WERI-Rb-1 (cell line): Measurements from ENCODE around the gene LIAS.
"Not testable (repeated sequence)": the region's sequence is repeated elsewhere in the genome, so short reads cannot be mapped to it uniquely, and the experiment has no call there.

Experiments used
- DNase-seq: peaks from one replicate; pipeline ENCODE4 v3.0.0-alpha.2; 2020
- H3K27ac ChIP-seq: fragments of 250-450 bp; sonication (Bioruptor Pico); 2 replicates; pipeline ENCODE4 v1.5.1; 2020; ENCODE audit warnings: mild to moderate bottlenecking, moderate library complexity
- H3K27me3 ChIP-seq: fragments of 250-450 bp; sonication (Bioruptor Pico); 2 replicates; pipeline ENCODE4 v1.5.1; 2021; ENCODE audit warnings: mild to moderate bottlenecking, low read depth, moderate library complexity; ENCODE audit not compliant: insufficient read depth, severe bottlenecking
- H3K36me3 ChIP-seq: fragments of 250-450 bp; sonication (Bioruptor Pico); 2 replicates; pipeline ENCODE4 v1.5.1; 2020; ENCODE audit warnings: mild to moderate bottlenecking, moderate library complexity
- H3K4me3 ChIP-seq: 2 replicates; pipeline ENCODE4 v1.5.1; 2011; ENCODE audit warnings: low read depth, mild to moderate bottlenecking, control low read depth, low read length
- H3K9me3 ChIP-seq: fragments of 250-450 bp; sonication (Bioruptor Pico); 2 replicates; pipeline ENCODE4 v1.5.1; 2021; ENCODE audit warnings: mild to moderate bottlenecking, moderate library complexity; ENCODE audit not compliant: severe bottlenecking
- TF ChIP-seq, protein P1 (sequence below): IDR thresholded peaks from 2 replicates; pipeline ENCODE4 v1.5.1; 2011; ENCODE audit warnings: low read depth, mild to moderate bottlenecking, control low read depth, inconsistent platforms, low read length

LIAS gene

DNA sequence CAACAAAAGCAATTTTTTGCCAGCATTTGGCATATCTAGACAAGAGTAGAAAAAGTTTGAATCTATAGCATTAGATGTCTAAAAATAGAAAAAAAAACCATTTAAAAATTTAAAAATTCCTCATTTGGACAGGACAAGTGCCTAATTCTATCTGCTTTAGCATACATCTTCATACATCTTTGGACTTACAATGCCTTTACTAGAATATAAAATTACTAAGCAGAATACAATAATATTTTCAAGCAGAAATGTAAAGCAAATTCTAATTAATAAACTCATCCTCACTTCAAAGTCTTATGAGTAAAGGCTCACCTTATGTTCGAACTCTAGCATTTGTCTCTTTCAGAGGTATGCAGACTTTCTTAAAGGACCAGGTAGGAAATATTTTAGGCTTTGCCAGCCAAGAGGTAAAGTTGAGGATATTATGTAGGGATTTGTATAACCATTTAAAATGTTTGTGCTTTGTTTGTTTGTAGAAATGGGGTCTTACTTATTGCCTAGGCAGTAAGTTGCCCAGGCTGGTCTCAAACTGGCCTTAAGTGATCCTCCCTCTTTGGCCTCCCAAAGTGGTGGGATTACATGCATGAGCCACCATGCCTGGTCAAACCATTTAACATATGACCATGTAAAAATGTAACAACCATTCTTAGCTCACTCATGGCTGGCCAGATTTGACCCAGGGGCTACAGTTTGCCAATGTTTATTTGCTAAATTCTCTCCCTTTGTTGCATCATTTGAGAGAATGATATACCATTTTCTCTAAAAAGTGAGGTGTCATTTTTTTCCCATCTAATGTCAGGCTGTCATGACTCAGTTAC, 39.3 kb downstream of the LIAS start:
- no peak for DNase-seq
- TF ChIP-seq, protein P1, sequence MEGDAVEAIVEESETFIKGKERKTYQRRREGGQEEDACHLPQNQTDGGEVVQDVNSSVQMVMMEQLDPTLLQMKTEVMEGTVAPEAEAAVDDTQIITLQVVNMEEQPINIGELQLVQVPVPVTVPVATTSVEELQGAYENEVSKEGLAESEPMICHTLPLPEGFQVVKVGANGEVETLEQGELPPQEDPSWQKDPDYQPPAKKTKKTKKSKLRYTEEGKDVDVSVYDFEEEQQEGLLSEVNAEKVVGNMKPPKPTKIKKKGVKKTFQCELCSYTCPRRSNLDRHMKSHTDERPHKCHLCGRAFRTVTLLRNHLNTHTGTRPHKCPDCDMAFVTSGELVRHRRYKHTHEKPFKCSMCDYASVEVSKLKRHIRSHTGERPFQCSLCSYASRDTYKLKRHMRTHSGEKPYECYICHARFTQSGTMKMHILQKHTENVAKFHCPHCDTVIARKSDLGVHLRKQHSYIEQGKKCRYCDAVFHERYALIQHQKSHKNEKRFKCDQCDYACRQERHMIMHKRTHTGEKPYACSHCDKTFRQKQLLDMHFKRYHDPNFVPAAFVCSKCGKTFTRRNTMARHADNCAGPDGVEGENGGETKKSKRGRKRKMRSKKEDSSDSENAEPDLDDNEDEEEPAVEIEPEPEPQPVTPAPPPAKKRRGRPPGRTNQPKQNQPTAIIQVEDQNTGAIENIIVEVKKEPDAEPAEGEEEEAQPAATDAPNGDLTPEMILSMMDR: no peak
- H3K9me3 ChIP-seq: no peaks in the 10 kb centered on the region
- no peak overlapping the region for H3K27ac ChIP-seq
- peaks cover 44% of the 10 kb centered on the region for H3K36me3 ChIP-seq
- no peaks in the 10 kb centered on the region for H3K27me3 ChIP-seq
- H3K4me3 ChIP-seq: no peak overlapping the region

DNA sequence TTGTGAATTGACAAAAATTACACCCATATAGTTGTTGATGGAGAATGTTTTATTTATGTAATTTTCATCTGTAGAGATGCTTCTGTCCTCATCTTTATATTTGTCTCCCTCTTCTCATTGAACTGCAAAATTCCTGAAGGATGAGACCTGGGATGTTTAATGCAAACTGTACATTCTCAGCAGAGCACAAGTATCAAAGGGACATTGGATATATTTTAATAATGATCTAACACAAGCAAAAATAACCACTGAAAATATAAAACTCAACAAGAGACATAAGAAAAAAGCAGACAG, 39.8 kb downstream of the LIAS start:
- Histone ChIP-seq H3K27me3 (no peaks in the 10 kb centered on the region), H3K9me3 (no peaks in the 10 kb centered on the region), H3K4me3 (no peak overlapping the region), H3K27ac (no peak overlapping the region), H3K36me3 (peaks cover 49% of the 10 kb centered on the region)
- no peak for DNase-seq
- TF ChIP-seq, protein P1: no peak

DNA sequence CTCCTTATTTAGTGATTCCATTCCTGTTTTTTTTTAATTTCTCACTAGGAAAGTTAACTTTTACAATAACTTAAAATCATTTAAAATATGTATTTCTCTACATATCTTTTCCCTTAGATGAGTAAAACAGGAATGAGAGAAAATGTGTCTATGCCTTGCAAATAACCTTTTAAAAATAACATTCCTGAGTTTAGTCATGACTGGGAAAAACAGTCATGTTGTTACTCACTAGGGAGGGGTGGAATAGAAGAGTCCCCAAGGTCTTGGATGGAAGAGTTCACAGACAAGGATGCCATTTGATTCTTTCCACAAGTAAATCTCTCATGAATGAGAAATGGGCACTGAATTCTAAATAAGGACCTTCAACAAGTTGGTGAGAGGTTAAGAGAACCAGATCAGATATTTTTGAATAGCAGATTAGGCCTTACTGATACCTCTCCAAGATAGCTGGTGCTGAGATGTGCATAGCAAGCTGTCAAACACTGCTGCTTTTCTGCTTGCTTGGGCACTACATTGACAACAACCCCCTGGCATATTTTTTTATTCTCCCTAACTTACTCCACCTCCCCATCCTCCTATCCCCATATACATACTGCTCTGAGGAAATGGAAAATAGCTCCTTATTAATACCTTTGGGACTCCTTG, 43.3 kb downstream of the LIAS start:
- DNase-seq: no peak
- Histone ChIP-seq H3K36me3 (peaks cover 82% of the 10 kb centered on the region), H3K27ac (no peak overlapping the region), H3K9me3 (no peaks in the 10 kb centered on the region), H3K4me3 (no peak overlapping the region), H3K27me3 (no peaks in the 10 kb centered on the region)
- TF ChIP-seq, protein P1: no peak

DNA sequence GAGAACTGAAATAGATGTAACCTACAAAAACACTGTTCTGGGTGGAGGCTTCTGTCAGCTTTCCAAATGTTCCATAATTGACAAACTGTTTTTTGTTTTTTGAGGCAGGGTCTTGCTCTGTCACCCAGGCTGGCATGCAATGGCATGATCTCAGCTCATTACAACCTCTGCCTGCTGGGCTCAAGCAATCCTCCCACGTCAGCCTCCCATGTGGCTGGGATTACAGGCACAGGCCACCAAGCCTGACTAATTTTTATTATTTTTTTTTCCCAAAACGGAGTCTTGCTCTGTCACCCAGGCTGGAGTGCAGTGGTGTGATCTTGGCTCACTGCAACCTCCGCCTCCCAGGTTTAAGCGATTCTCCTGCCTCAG, 43.8 kb downstream of the LIAS start:
- not testable (repeated sequence) for H3K27me3 ChIP-seq, H3K27ac ChIP-seq, DNase-seq, H3K9me3 ChIP-seq, H3K4me3 ChIP-seq
- peaks cover 87% of the 10 kb centered on the region for H3K36me3 ChIP-seq

DNA sequence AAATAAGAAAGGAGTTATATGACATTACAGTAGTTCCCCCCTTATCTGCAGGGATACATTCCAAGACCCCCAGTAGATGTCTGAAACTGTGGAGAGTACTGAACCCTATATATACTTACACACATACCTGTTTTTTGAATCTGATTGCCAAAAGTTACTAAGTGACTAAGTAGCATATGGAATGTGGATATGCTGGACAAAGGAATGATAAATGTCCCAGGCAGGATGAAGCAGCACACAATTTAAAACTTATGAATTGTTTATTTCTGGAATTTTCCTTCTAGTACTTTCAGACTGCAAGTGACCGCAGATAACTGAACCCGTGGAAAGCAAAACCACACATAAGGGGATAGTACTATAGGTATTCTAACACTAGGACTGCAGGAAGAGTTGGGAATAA, 45.7 kb downstream of the LIAS start:
- H3K27me3 ChIP-seq: no peaks in the 10 kb centered on the region
- TF ChIP-seq, protein P1: no peak
- no peak for DNase-seq
- no peak overlapping the region for H3K27ac ChIP-seq
- H3K9me3 ChIP-seq: no peaks in the 10 kb centered on the region
- H3K4me3 ChIP-seq: no peak overlapping the region
- peaks cover 94% of the 10 kb centered on the region for H3K36me3 ChIP-seq

DNA sequence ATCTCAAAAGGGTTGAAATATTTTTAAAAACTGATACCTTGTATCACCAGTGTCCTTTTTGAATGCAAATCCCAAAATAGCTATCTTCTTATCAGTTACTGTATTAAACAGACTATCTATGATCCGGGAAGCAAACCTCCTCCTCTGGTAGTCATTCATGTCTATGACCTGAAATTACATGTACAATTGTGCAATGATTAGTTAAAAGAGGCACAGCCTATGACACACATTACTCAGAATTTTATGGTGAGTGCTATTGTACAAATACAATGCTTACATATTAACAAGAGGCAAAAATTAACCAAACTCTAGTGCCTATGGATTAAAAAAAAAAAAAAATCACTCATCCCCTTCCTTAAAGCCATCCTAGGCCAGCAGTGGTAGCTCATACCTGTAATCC, 46.7 kb downstream of the LIAS start:
- Histone ChIP-seq H3K27me3 (no peaks in the 10 kb centered on the region), H3K27ac (no peak overlapping the region), H3K36me3 (peaks cover 96% of the 10 kb centered on the region), H3K9me3 (no peaks in the 10 kb centered on the region), H3K4me3 (no peak overlapping the region)
- TF ChIP-seq, protein P1: no peak
- no peak for DNase-seq
